IMR-90 (cell line): ENCODE data around the gene NXPH3. TPM values are rescaled to one million over a fixed set of nuclear protein-coding genes. Genes with fewer than 3 reads are reported as not detected.
A peak's percentile ranks its signal among the peaks of the same experiment; 100 is the strongest.

ENCODE experiments used
- ATAC-seq: fragments of 200-7000 bp; cut with Tn5 transposase; 2 replicates; pipeline ENCODE4 v1.9.1; 2020; ENCODE audit warnings: low read depth, mild to moderate bottlenecking, moderate library complexity
- BruUV-seq: library from RNA; stranded (reverse); fragments of 400-500 nt; replicated peaks from 2 replicates; lab custom pipeline; 2021; lab: Mats Ljungman, UMichigan
- CTCF ChIA-PET: fragments of 300-600 bp; formaldehyde crosslinking; extraction: SDS; loops from one replicate; lab custom pipeline; 2021; ENCODE audit warnings: antibody characterized with exemption; lab: Yijun Ruan, JAX
- POLR2A ChIA-PET: fragments of 300-600 bp; sonication (Branson Sonifier 250); formaldehyde crosslinking; loops from one replicate; lab custom pipeline; 2022; ENCODE audit warnings: antibody characterized with exemption; ENCODE audit not compliant: unreplicated experiment; lab: Charles Lee
- DNase-seq: peaks from one replicate; pipeline ENCODE4 v3.0.0; 2013
- H2AFZ ChIP-seq: replicated peaks from 2 replicates; pipeline ENCODE3; 2013; ENCODE audit warnings: low read length, mild to moderate bottlenecking; ENCODE audit not compliant: poor library complexity
- H2AK5ac ChIP-seq: 2 replicates; pipeline ENCODE4 v1.6.1; 2013; ENCODE audit warnings: low read depth, low read length, inconsistent platforms
- H2AK9ac ChIP-seq: replicated peaks from 2 replicates; pipeline ENCODE3; 2013; ENCODE audit warnings: mild to moderate bottlenecking, low read depth, low read length, moderate library complexity; ENCODE audit not compliant: poor library complexity
- H2BK120ac ChIP-seq: 2 replicates; pipeline ENCODE4 v1.6.1; 2013; ENCODE audit warnings: low read depth, low read length, inconsistent platforms
- H2BK15ac ChIP-seq: 3 replicates; pipeline ENCODE4 v1.6.1; 2013; ENCODE audit warnings: low read depth, low read length, inconsistent platforms
- H2BK20ac ChIP-seq: 2 replicates; pipeline ENCODE4 v1.6.1; 2013; ENCODE audit warnings: low read depth, mild to moderate bottlenecking, inconsistent platforms, low read length, moderate library complexity
- H2BK5ac ChIP-seq: 2 replicates; pipeline ENCODE4 v1.6.1; 2013; ENCODE audit warnings: mild to moderate bottlenecking, low read depth, low read length, inconsistent platforms; ENCODE audit not compliant: poor library complexity, severe bottlenecking
- H3K14ac ChIP-seq: replicated peaks from 2 replicates; pipeline ENCODE4 v1.6.1; 2013; ENCODE audit warnings: low read depth, low read length, inconsistent platforms
- H3K18ac ChIP-seq: 2 replicates; pipeline ENCODE4 v1.6.1; 2013; ENCODE audit warnings: low read depth, low read length, control low read depth
- H3K23ac ChIP-seq: 2 replicates; pipeline ENCODE4 v1.6.1; 2013; ENCODE audit warnings: low read depth, low read length, inconsistent platforms
- H3K27ac ChIP-seq: 2 replicates; pipeline ENCODE4 v1.5.1; 2013; ENCODE audit warnings: mild to moderate bottlenecking, control low read depth, low read length; ENCODE audit not compliant: insufficient read depth
- H3K27me3 ChIP-seq: 2 replicates; pipeline ENCODE4 v1.6.1; 2013; ENCODE audit warnings: low read length; ENCODE audit not compliant: control insufficient read depth, insufficient read depth
- H3K36me3 ChIP-seq: 2 replicates; pipeline ENCODE4 v1.6.1; 2013; ENCODE audit warnings: low read length, mixed read lengths; ENCODE audit not compliant: control insufficient read depth, insufficient read depth
- H3K4ac ChIP-seq: 2 replicates; pipeline ENCODE4 v1.6.1; 2013; ENCODE audit warnings: low read depth, low read length, inconsistent platforms
- H3K4me1 ChIP-seq: 2 replicates; pipeline ENCODE4 v1.6.1; 2013; ENCODE audit warnings: low read length, mixed read lengths; ENCODE audit not compliant: control insufficient read depth, insufficient read depth
- H3K4me2 ChIP-seq: 2 replicates; pipeline ENCODE4 v1.6.1; 2013; ENCODE audit warnings: low read depth, mild to moderate bottlenecking, control low read depth, low read length, moderate library complexity
- H3K4me3 ChIP-seq: 2 replicates; pipeline ENCODE4 v1.5.1; 2013; ENCODE audit warnings: low read depth, mild to moderate bottlenecking, control low read depth, low read length, moderate library complexity; ENCODE audit not compliant: insufficient read depth
- H3K56ac ChIP-seq: 2 replicates; pipeline ENCODE4 v1.6.1; 2013; ENCODE audit warnings: low read length, inconsistent platforms; ENCODE audit not compliant: insufficient read depth; ENCODE audit errors: extremely low read depth
- H3K79me1 ChIP-seq, 2 experiments: 2 replicates each; pipeline ENCODE4 v1.6.1; 2013; ENCODE audit warnings: low read length in 2 of 2, inconsistent platforms in 1 of 2, low read depth in 1 of 2
- H3K9ac ChIP-seq: 2 replicates; pipeline ENCODE4 v1.6.1; 2013; ENCODE audit warnings: low read depth, low read length, control low read depth
- H3K9me1 ChIP-seq: 2 replicates; pipeline ENCODE4 v1.6.1; 2013; ENCODE audit warnings: low read length, inconsistent platforms; ENCODE audit not compliant: insufficient read depth
- H3K9me3 ChIP-seq: 2 replicates; pipeline ENCODE4 v1.6.1; 2013; ENCODE audit warnings: low read length; ENCODE audit not compliant: control insufficient read depth, insufficient read depth
- H4K20me1 ChIP-seq: 2 replicates; pipeline ENCODE4 v1.6.1; 2013; ENCODE audit warnings: low read length, inconsistent platforms; ENCODE audit not compliant: insufficient read depth
- H4K5ac ChIP-seq: 2 replicates; pipeline ENCODE4 v1.6.1; 2013; ENCODE audit warnings: mild to moderate bottlenecking, low read depth, low read length, control low read depth
- H4K8ac ChIP-seq, 2 experiments: 2 replicates each; pipeline ENCODE4 v1.6.1; 2013; ENCODE audit warnings: low read depth in 2 of 2, low read length in 2 of 2, control low read depth in 1 of 2, inconsistent platforms in 1 of 2
- H4K91ac ChIP-seq: 2 replicates; pipeline ENCODE4 v1.6.1; 2013; ENCODE audit warnings: low read depth, low read length, inconsistent platforms; ENCODE audit not compliant: insufficient read depth
- SMC3 ChIP-seq: fragments of 150-350 bp; IDR thresholded peaks from 2 replicates; pipeline ENCODE4 v1.6.1; 2016; ENCODE audit warnings: low read depth, mild to moderate bottlenecking, antibody characterized with exemption, low read length, moderate library complexity
- WGBS, 2 experiments: methylation state at CpG; one replicate each; pipeline versions ENCODE4 v1.1.5 to v1.1.7; 2013; ENCODE audit warnings: missing lambda C conversion rate in 2 of 2; ENCODE audit not compliant: insufficient read length in 1 of 2; ENCODE audit errors: extremely low coverage in 2 of 2; 5-methylcytosine and 5-hydroxymethylcytosine counted together
- dilution Hi-C: fragments of 300-500 bp; cut with HindIII; formaldehyde crosslinking; loops from one replicate; pipeline ENCODE4 v1.14.3; 2018; ENCODE audit warnings: low sequenced_read_pairs; ENCODE audit not compliant: unreplicated experiment
- in situ Hi-C: fragments of 300-500 bp; cut with MboI; formaldehyde crosslinking; loops from 3 replicates; pipeline ENCODE4 v1.14.3; 2019; ENCODE audit warnings: low sequenced_read_pairs, inconsistent platforms, mixed read lengths
- intact Hi-C: fragments of 100-400 bp; cut with micrococcal nuclease; formaldehyde crosslinking; loops from 2 replicates; pipeline ENCODE4 v1.10.0; 2022
- polyA plus RNA-seq, 3 experiments: library from polyadenylated mRNA; depleted of rRNA; stranded (reverse); fragments of >200 nt; gene quantifications; 2 replicates each; pipeline ENCODE4 v1.2.3, GENCODE V29; 2012; ENCODE audit warnings: low replicate concordance in 1 of 3
- total RNA-seq: library from RNA; depleted of rRNA; stranded (reverse); fragments of >200 nt; gene quantifications from 2 replicates; pipeline ENCODE4 v1.2.3, GENCODE V29; 2012; rRNA removed

Gene NXPH3
- total and polyA plus RNA-seq, 2 of the 4 experiments (the other 2 are of a cell fraction) = 0.18 to 0.31 TPM

GRCh38 chr17:49631496-49631895, 55.8 kb downstream of the NXPH3 start:
- Histone ChIP-seq H3K18ac (no peak overlapping the region), H2BK120ac (no peak overlapping the region), H2BK15ac (no peak overlapping the region), H3K4me3 (no peak overlapping the region), H2AK9ac (no peak overlapping the region), H4K8ac (no peak overlapping the region), H4K5ac (no peak overlapping the region), H3K27me3 (no peaks in the 10 kb centered on the region), H2AFZ (no peak overlapping the region), H2AK5ac (no peak overlapping the region), H3K4me2 (no peak overlapping the region; the same call in 1 of the 2 replicates), H3K14ac (no peak overlapping the region), H4K20me1 (peaks cover 9% of the 10 kb centered on the region; the same call in 1 of the 2 replicates), H3K56ac (no peak overlapping the region), H3K27ac (no peak overlapping the region), H4K91ac (no peak overlapping the region), H3K9me3 (no peaks in the 10 kb centered on the region), H3K9ac (no peak overlapping the region), H2BK20ac (no peak overlapping the region), H3K4me1 (peaks cover 8% of the 10 kb centered on the region), H3K23ac (no peak overlapping the region), H3K36me3 (no peaks in the 10 kb centered on the region; the same call in 1 of the 2 replicates), H3K4ac (no peak overlapping the region), H3K79me1 (peaks cover 20 to 50% of the 10 kb centered on the region in 2 experiments), H2BK5ac (no peak overlapping the region), H3K9me1 (no peaks in the 10 kb centered on the region)
- dilution Hi-C loops = no loop called here
- intact Hi-C loops = no loop called here
- POLR2A ChIA-PET = no interaction called here
- in situ Hi-C loops = no loop called here
- TF ChIP-seq SMC3 = no peak
- CTCF ChIA-PET = no interaction called here
- no peak for DNase-seq
- WGBS, 2 experiments = no CpG with 5 or more reads among the region's 1 CpG
- peak; percentile 21; the same call in 1 of the 2 replicates for ATAC-seq
- BruUV-seq = no TSS peak

Other genes with a start within 250 kb of the NXPH3 start
- gene ZNF652, start 213.6 kb upstream of the NXPH3 start, total RNA-seq = 8.8 and 9.7 TPM in 2 replicates
- 3.3 and 3.6 TPM in 2 replicates for gene ZNF652, start 213.6 kb upstream of the NXPH3 start, polyA plus RNA-seq (2012; rRNA removed)
- 283 and 304 TPM in 2 replicates for gene PHB1, start 161.0 kb upstream of the NXPH3 start, total RNA-seq
- 291 and 294 TPM in 2 replicates for gene PHB1, start 161.0 kb upstream of the NXPH3 start, polyA plus RNA-seq (2012; rRNA removed)
- gene NGFR, start 80.6 kb upstream of the NXPH3 start, total RNA-seq = 0.18 TPM in 1 of 2 replicates, not detected in the other
- 0.11 and 0.15 TPM in 2 replicates for gene NGFR, start 80.6 kb upstream of the NXPH3 start, polyA plus RNA-seq (2012; rRNA removed)
- 47.5 and 56.9 TPM in 2 replicates for gene SPOP, start 102.2 kb downstream of the NXPH3 start, total RNA-seq
- 24.9 and 32.0 TPM in 2 replicates for gene SPOP, start 102.2 kb downstream of the NXPH3 start, polyA plus RNA-seq (2012; rRNA removed)
- 66.9 and 86.2 TPM in 2 replicates for gene SLC35B1, start 132.1 kb downstream of the NXPH3 start, total RNA-seq
- 65.5 and 66.4 TPM in 2 replicates for gene SLC35B1, start 132.1 kb downstream of the NXPH3 start, polyA plus RNA-seq (2012; rRNA removed)
- gene FAM117A, start 188.3 kb downstream of the NXPH3 start, total RNA-seq = 0.56 and 0.72 TPM in 2 replicates
- 3.4 and 4.5 TPM in 2 replicates for gene FAM117A, start 188.3 kb downstream of the NXPH3 start, polyA plus RNA-seq (2012; rRNA removed)
- gene KAT7, start 212.8 kb downstream of the NXPH3 start, total RNA-seq = 20.6 and 21.9 TPM in 2 replicates
- 15.6 and 16.9 TPM in 2 replicates for gene KAT7, start 212.8 kb downstream of the NXPH3 start, polyA plus RNA-seq (2012; rRNA removed)